Epithelial cell of esophagus (primary cell): Measurements from ENCODE around the gene TBXAS1.

ENCODE experiments used
- DNase-seq: peaks from one replicate; pipeline ENCODE4 v3.0.0; 2010; ENCODE audit warnings: low read depth
- H3K4me3 ChIP-seq: 2 replicates; pipeline ENCODE4 v1.5.1; 2011; ENCODE audit warnings: mild to moderate bottlenecking, low read length, control low read depth
- CTCF ChIP-seq: IDR thresholded peaks from 2 replicates; pipeline ENCODE4 v1.5.1; 2011; ENCODE audit warnings: low read depth, mild to moderate bottlenecking, low read length, control low read depth, inconsistent platforms; ENCODE audit not compliant: insufficient read depth; ENCODE audit errors: missing control alignments

Gene TBXAS1

DNA sequence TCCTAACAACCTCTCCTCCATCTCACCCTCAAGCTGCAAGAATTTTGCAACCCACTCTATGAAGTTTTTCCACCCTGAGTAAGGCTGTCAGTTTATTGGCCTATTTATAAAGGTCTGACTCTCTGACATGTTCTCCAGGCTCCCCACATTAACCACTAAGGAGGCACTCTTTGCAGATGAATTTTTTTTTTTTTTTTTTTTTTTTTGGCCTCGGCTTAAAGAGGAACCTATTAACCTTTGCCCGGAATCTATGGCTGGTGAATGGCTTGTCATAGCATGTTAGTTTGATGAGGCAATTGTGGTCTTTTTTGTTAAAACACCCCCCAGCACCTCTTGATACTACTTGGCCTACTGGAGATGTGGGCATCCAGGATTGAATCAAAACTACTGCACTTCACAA, 57.1 kb downstream of the TBXAS1 start:
- no peak overlapping the region for H3K4me3 ChIP-seq
- TF ChIP-seq CTCF = no peak
- peak; percentile 38 for DNase-seq

- no peak for TF ChIP-seq CTCF
- no peak overlapping the region for H3K4me3 ChIP-seq
- DNase-seq = no peak
Observed at GRCh38 chr7:139886899-139887298, 57.8 kb downstream of the TBXAS1 start.

GRCh38 chr7:139887992-139888481, 59.0 kb downstream of the TBXAS1 start:
- no peak overlapping the region for H3K4me3 ChIP-seq
- DNase-seq = no peak
- TF ChIP-seq CTCF = no peak

- no peak overlapping the region for H3K4me3 ChIP-seq
- TF ChIP-seq CTCF = no peak
- DNase-seq = peak; percentile 69
Observed at GRCh38 chr7:139889186-139889871, 60.3 kb downstream of the TBXAS1 start.

GRCh38 chr7:139893461-139893860, 64.4 kb downstream of the TBXAS1 start:
- H3K4me3 ChIP-seq = no peak overlapping the region
- no peak for TF ChIP-seq CTCF
- no peak for DNase-seq

GRCh38 chr7:139893999-139894398, 64.9 kb downstream of the TBXAS1 start:
- no peak for DNase-seq
- H3K4me3 ChIP-seq = no peak overlapping the region
- TF ChIP-seq CTCF = no peak
